SU-DHL-6 (cell line): ENCODE data around the gene INSIG2.

Experiments
- H2AFZ ChIP-seq: fragments of 200-600 bp; sonication (generic); 2 replicates; pipeline ENCODE4 v1.6.1; 2014; ENCODE audit warnings: low read depth, mild to moderate bottlenecking, moderate library complexity, mixed read lengths, antibody characterized with exemption, low read length; ENCODE audit not compliant: severe bottlenecking
- H3F3A ChIP-seq: fragments of 200-600 bp; shearing (Covaris generic); 2 replicates; pipeline ENCODE4 v1.6.0; 2016; ENCODE audit warnings: antibody characterized with exemption, mild to moderate bottlenecking; ENCODE audit not compliant: insufficient read depth
- H3K27ac ChIP-seq: fragments of 200-600 bp; sonication (generic); 2 replicates; pipeline ENCODE4 v1.5.1; 2016; ENCODE audit warnings: low read depth, mild to moderate bottlenecking, low read length, moderate library complexity, mixed read lengths
- H3K27me3 ChIP-seq: fragments of 200-600 bp; sonication (generic), shearing (Covaris generic); 2 replicates; pipeline ENCODE4 v1.6.0; 2014; ENCODE audit warnings: mild to moderate bottlenecking, low read length
- H3K36me3 ChIP-seq: fragments of 200-600 bp; sonication (generic); 2 replicates; pipeline ENCODE4 v1.6.1; 2014; ENCODE audit warnings: mild to moderate bottlenecking, low read length, mixed read lengths
- H3K4me2 ChIP-seq: fragments of 300-600, 200-600 bp; shearing (Covaris generic), sonication (generic); 2 replicates; pipeline ENCODE4 v1.6.0; 2014; ENCODE audit warnings: low read length, low read depth, mild to moderate bottlenecking; ENCODE audit not compliant: poor library complexity, severe bottlenecking
- H3K4me3 ChIP-seq: fragments of 200-600 bp; sonication (generic); 2 replicates; pipeline ENCODE4 v1.5.1; 2014; ENCODE audit warnings: antibody characterized with exemption, low read length, mild to moderate bottlenecking, mixed read lengths; ENCODE audit not compliant: insufficient read depth, poor library complexity, severe bottlenecking
- H3K79me2 ChIP-seq: fragments of 200-600 bp; sonication (generic); 2 replicates; pipeline ENCODE4 v1.6.1; 2014; ENCODE audit warnings: mild to moderate bottlenecking, low read length, moderate library complexity; ENCODE audit not compliant: insufficient read depth
- H3K9ac ChIP-seq: fragments of 200-600 bp; sonication (generic); 2 replicates; pipeline ENCODE4 v1.7.0; 2014; ENCODE audit warnings: mild to moderate bottlenecking, low read length
- H3K9me2 ChIP-seq: fragments of 200-600 bp; sonication (generic); replicated peaks from 2 replicates; pipeline ENCODE4 v1.6.1; 2014; ENCODE audit warnings: low read length; ENCODE audit not compliant: insufficient read depth
- H3K9me3 ChIP-seq: fragments of 200-600 bp; sonication (generic); 2 replicates; pipeline ENCODE4 v1.6.1; 2014; ENCODE audit warnings: low read length, mixed read lengths; ENCODE audit not compliant: insufficient read depth
- H4K20me1 ChIP-seq: fragments of 200-600 bp; sonication (generic); 2 replicates; pipeline ENCODE4 v1.6.1; 2014; ENCODE audit warnings: low read depth, mild to moderate bottlenecking, antibody characterized with exemption, low read length, moderate library complexity, mixed read lengths
- CTCF ChIP-seq: fragments of 200-600 bp; sonication (generic); IDR thresholded peaks from one replicate; pipeline ENCODE4 v1.5.1; 2017; ENCODE audit warnings: antibody characterized with exemption, mild to moderate bottlenecking, low read length, moderate library complexity; ENCODE audit not compliant: insufficient read depth, poor library complexity, severe bottlenecking

The INSIG2 gene

GRCh38 chr2:118154176-118154575, 65.9 kb downstream of the INSIG2 start:
- H3K36me3 ChIP-seq, result no peaks in the 10 kb centered on the region
- H3K9ac ChIP-seq, result no peak overlapping the region
- H4K20me1 ChIP-seq, result no peaks in the 10 kb centered on the region
- H3K9me3 ChIP-seq, result no peaks in the 10 kb centered on the region
- H3K4me3 ChIP-seq, result no peak overlapping the region
- no peak overlapping the region for H3K27ac ChIP-seq
- no peak for TF ChIP-seq CTCF
- H3K4me2 ChIP-seq, result no peak overlapping the region
- no peaks in the 10 kb centered on the region for H3K27me3 ChIP-seq
- H2AFZ ChIP-seq, result no peak overlapping the region
- no peaks in the 10 kb centered on the region for H3F3A ChIP-seq
- H3K79me2 ChIP-seq, result no peaks in the 10 kb centered on the region
- no peaks in the 10 kb centered on the region for H3K9me2 ChIP-seq
